Mesenteric fat pad (tissue), 1 donor: Measurements from ENCODE around the gene SLA2. TPM values are rescaled to one million over a fixed set of nuclear protein-coding genes. Genes with fewer than 3 reads are reported as not detected.
"Not testable (repeated sequence)": the region's sequence is repeated elsewhere in the genome, so short reads cannot be mapped to it uniquely, and the experiment has no call there.

Source experiments
- DNase-seq: peaks from one replicate; pipeline ENCODE4 v3.0.0-alpha.2; 2020; ENCODE audit warnings: low spot score
- total RNA-seq: library from RNA; stranded (reverse); fragmentation: NEBNext Ultra II Directional; extraction: Animal tissue kit (Norgen Biotek cat#: 25700); gene quantifications from one replicate; pipeline ENCODE4 v1.2.1, GENCODE V29; 2021
- donor health status: DM: yes; HTN: yes; CAD: no.

The SLA2 gene
- total RNA-seq, 1 donor from 2014 or later = 0.64 TPM

- no peak for DNase-seq
These were observed 69.9 kb downstream of the SLA2 start for GRCh38 chr20:36576081-36576445.

- no peak for DNase-seq
These were observed 71.4 kb downstream of the SLA2 start for GRCh38 chr20:36574366-36575135.

- DNase-seq = no peak
These were observed 72.1 kb downstream of the SLA2 start for GRCh38 chr20:36573798-36574365.

- DNase-seq = no peak
These were observed 72.7 kb downstream of the SLA2 start, which contains the start of gene TGIF2 for GRCh38 chr20:36573103-36573797. Gene TGIF2, plus strand, starts transcription at chr20:36573597. Its CDS starts 5,178 bp downstream, at chr20:36578775.

- DNase-seq = no peak
These were observed 73.3 kb downstream of the SLA2 start for GRCh38 chr20:36572701-36573102.

- no peak for DNase-seq
These were observed 74.2 kb downstream of the SLA2 start for GRCh38 chr20:36571564-36572504.

- no peak for DNase-seq
These were observed 76.1 kb downstream of the SLA2 start for GRCh38 chr20:36569847-36570429.

- DNase-seq = no peak
These were observed 80.5 kb downstream of the SLA2 start for GRCh38 chr20:36565520-36565919.

- not testable (repeated sequence) for DNase-seq
These were observed 81.3 kb downstream of the SLA2 start for GRCh38 chr20:36564726-36565121.

GRCh38 chr20:36564078-36564725, 81.8 kb downstream of the SLA2 start:
- DNase-seq = not testable (repeated sequence)

GRCh38 chr20:36563374-36563773, 82.6 kb downstream of the SLA2 start:
- DNase-seq = no peak

- no peak for DNase-seq
These were observed 83.3 kb downstream of the SLA2 start for GRCh38 chr20:36562724-36563123.

Other genes with a start within 250 kb of the SLA2 start
- 518 TPM for gene MYL9, start 104.7 kb downstream of the SLA2 start, total RNA-seq
- 9.3 TPM for gene TGIF2, start 72.6 kb downstream of the SLA2 start, total RNA-seq
- 109 TPM for gene RAB5IF, start 40.4 kb downstream of the SLA2 start, total RNA-seq
- gene NDRG3, start 99.9 kb upstream of the SLA2 start, total RNA-seq = 18.6 TPM
- gene DSN1, start 127.6 kb upstream of the SLA2 start, total RNA-seq = 6.4 TPM
- gene TLDC2, start 229.9 kb upstream of the SLA2 start, total RNA-seq = not detected